Prostate gland (tissue), 2 donors: Measurements from ENCODE around the gene SPATA31E1.

Experiments used
- POLR2A ChIP-seq: fragments of 450-650 bp; IDR thresholded peaks from one replicate; pipeline ENCODE4 v1.6.1; 2016; ENCODE audit warnings: antibody characterized with exemption, mild to moderate bottlenecking
- POLR2AphosphoS5 ChIP-seq: sonication (generic); formaldehyde crosslinking; IDR thresholded peaks from one replicate; pipeline ENCODE4 v1.6.1; 2017; ENCODE audit warnings: antibody characterized with exemption
- TF ChIP-seq, protein P1 (sequence below), 4 experiments: fragments of 200-600 bp in 2 of 4; fragments of 450-650 bp in 2 of 4; sonication (generic) in 2 of 4; IDR thresholded peaks; 1 replicate in 3 of 4; 2 replicates in 1 of 4; pipeline ENCODE4 v1.5.1; 2016 to 2019; ENCODE audit warnings: antibody characterized with exemption in 4 of 4, mild to moderate bottlenecking in 2 of 4, moderate library complexity in 2 of 4

DNA sequence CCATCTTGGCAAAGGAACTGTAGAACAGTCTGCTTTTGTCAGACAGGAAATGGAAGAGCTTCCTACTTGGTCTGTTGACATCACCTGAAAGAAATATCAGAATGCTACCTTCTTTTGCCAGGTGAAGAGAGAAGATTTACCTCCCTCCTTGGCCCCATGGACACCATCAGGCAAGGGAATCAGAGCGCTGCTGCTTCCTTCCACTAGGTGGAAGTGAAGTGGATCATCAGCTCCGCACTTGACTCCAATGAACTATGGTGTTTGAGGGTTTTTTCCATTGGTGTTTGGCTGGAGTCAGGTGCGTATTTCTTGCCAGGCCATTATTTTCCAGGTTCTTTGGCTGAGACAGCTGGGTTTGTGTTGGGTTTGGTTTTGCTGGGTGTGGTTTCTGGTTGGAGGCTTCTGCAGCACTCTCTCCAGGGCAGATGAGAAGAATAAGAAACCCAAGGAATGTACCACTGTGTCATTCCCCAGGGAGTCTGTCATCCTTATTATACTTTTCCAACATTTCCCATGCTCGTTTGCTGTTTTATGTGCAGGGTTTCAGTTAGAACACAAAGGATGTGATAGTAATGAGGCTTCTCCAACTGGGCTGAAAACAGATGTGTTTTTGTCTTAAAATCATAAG, 12.4 kb downstream of the SPATA31E1 start:
- TF ChIP-seq, protein P1, sequence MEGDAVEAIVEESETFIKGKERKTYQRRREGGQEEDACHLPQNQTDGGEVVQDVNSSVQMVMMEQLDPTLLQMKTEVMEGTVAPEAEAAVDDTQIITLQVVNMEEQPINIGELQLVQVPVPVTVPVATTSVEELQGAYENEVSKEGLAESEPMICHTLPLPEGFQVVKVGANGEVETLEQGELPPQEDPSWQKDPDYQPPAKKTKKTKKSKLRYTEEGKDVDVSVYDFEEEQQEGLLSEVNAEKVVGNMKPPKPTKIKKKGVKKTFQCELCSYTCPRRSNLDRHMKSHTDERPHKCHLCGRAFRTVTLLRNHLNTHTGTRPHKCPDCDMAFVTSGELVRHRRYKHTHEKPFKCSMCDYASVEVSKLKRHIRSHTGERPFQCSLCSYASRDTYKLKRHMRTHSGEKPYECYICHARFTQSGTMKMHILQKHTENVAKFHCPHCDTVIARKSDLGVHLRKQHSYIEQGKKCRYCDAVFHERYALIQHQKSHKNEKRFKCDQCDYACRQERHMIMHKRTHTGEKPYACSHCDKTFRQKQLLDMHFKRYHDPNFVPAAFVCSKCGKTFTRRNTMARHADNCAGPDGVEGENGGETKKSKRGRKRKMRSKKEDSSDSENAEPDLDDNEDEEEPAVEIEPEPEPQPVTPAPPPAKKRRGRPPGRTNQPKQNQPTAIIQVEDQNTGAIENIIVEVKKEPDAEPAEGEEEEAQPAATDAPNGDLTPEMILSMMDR (IDR thresholded peaks at IDR 0.05) = no peak
- TF ChIP-seq POLR2AphosphoS5 = no peak
- no peak for TF ChIP-seq POLR2A
